ENCODE measurements around the gene ZNF429. TPM values are rescaled to one million over a fixed set of nuclear protein-coding genes. Genes with fewer than 3 reads are reported as not detected.
"Not testable (repeated sequence)": the region's sequence is repeated elsewhere in the genome, so short reads cannot be mapped to it uniquely, and the experiment has no call there.

Gene ZNF429
- total RNA-seq, 1 donor from 2014 or later, result 6.5 TPM

- intact Hi-C loops (cut with micrococcal nuclease), result no loop called here
These were observed 82.1 kb downstream of the ZNF429 start for GRCh38 chr19:21587549-21587948.

DNA sequence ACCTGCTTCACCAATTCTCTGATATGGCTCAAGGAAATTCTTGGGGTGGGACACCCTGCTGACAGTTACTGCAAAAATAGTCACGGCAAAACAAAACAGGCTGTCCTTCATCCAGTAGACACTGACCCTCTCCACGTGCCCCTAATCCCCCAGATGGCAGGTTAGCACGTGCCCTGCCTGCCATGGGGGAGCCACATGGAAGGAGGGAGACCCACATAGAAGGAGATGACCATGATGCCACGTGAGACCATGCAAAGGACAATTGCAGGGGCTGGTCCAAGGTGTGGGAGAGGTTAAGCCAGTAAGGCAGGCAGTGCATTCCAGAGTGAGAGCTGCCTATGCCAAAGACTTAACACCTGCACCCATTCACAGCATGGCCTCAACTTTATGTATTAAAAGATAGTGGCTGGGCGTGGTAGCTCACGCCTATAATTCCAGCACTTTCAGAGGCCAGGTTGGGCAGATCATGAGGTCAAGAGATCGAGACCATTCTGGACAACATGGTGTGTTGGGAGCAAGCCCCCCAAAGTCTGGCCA, 82.7 kb downstream of the ZNF429 start:
- intact Hi-C loops (cut with micrococcal nuclease), result no loop called here

DNA sequence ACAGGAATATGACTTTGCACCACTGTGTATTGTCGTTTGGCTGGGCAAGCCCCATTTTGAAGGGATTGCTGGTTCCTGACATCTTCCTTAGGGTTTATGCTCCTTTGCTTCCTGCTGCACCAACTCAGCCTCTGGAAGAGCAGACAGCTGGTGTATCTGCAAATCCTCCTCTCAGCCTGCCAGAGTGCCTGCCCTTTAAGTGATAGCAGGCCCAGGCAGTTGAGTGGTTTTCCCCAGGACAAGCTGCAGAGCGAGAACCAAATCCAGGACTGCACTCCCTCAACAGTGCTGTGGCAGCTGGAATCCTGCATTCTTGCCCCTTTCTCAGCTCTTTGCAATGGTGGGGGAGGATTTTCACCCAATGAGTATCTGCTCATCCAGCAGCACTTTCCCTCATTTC, 85.5 kb downstream of the ZNF429 start:
- intact Hi-C loops (cut with micrococcal nuclease), result no loop called here

GRCh38 chr19:21593008-21593481, 87.6 kb downstream of the ZNF429 start:
- intact Hi-C loops (cut with micrococcal nuclease), result no loop called here

- intact Hi-C loops (cut with micrococcal nuclease), result no loop called here
These were observed 88.1 kb downstream of the ZNF429 start for GRCh38 chr19:21593502-21593901.

DNA sequence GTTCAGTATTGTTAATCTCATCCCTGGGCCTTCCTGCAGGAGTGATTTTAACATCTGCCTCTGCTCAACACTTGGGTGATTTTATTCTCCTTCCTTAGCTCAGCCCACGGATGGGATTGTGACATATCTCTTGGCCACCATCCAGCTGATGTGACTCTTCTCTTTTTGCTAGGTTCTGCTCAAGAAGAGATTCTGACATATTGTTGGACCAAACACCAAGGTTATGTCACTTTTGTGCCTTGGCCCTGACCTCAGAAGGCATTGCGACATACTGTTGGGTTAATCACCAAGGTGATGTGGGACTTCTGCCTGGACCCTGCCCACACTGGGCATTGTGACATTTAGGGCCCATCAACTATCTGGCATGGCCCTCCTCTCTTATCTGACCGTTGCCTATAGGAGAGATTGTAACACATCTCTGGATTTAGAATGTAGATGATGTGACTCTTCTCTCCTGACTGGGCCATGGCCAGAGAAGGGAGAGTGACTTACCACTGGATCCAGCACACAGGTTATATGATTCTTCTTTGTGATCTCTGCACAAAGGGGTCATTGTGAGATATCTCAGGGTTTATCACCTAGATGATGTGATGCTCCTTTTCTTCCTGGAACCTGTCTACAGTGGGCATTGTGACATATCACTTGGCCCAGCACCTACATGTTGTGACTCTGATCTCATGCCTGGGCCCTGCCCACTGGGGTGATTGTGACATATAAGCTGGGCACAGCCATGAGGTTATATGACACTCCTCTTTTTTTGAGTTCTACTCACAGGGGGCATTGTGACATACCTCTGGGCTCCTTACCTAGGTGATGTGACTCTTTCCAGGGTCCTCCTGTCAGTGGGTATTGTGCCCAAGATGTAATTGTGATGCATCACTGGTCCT, 88.8 kb downstream of the ZNF429 start:
- intact Hi-C loops (cut with micrococcal nuclease), result no loop called here

- intact Hi-C loops (cut with micrococcal nuclease), result no loop called here
These were observed 89.8 kb downstream of the ZNF429 start for GRCh38 chr19:21595185-21595584.

- intact Hi-C loops (cut with micrococcal nuclease), result no loop called here
These were observed 96.8 kb downstream of the ZNF429 start for GRCh38 chr19:21602082-21602658.

DNA sequence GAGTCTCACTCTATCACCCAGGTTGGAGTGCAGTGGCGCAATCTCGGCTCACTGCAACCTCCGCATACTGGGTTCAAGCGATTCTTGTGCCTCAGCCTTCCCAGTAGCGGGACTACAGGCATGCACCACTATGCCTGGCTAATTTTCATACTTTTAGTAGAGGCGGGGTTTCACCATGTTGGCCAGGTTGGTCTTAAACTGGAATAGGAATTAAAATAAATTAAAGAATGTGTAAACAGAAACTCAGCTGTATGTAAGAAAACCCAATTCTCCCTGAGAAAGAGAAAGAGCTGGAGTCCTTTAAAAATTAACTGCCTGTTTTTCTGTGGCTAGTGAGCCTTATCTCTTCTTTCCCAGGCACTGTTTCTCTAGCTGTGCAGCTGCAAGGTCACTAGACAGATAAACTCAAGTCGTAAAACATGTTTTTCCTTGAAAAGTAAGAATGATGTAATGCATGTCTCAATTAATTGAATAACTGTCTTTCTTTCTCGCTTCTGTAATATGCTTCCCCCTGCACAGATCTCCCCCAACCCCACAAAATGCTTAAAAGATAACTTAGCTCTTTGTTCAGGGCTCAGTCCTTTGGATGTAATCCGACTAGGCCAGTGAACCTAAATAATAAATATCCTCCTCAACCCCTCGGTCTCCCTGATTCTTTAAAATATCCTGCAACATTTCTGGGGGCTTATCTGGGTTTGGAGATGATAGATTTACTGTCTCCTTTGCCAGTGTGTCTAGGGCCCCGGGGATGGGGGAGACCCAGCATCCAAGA, 97.4 kb downstream of the ZNF429 start:
- intact Hi-C loops (cut with micrococcal nuclease), result not testable (repeated sequence)

DNA sequence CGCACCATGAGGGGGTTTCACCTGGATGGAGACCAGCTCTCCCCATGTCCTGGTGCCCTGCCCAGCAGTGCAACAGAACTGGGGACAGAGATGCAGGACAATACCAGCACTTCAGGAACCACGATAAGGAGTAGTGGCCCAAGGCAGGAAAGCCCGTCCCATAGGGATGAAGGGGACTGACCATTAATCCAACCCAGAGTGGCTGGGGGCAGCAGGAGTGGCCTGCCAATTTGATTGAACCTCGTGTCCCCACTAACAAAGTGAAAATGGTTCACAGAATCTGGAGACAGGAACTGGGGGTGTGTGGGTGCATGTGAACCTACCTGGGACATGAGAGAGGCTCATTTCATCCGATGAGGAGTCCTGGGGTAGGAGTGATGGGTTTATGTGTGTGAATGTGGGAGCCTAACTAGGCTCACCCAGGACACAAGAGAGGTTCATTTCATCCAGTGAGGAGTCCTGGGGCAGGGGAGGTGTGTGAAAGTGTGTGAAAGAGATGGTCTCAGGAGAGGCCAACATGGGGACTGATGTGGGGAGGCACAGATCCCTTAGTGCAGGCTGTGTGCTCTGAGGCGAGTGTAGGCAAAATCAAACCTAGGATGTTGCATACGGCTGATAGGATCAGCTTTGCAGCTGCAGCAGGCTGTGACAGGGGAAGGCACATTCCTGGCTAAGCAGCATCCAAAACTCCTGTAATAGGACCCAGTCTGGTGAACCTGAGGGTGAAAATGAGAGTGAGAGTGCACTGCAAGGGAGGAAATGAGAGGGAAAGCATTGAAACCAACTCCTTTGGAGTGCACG, 98.2 kb downstream of the ZNF429 start:
- intact Hi-C loops (cut with micrococcal nuclease), result no loop called here

DNA sequence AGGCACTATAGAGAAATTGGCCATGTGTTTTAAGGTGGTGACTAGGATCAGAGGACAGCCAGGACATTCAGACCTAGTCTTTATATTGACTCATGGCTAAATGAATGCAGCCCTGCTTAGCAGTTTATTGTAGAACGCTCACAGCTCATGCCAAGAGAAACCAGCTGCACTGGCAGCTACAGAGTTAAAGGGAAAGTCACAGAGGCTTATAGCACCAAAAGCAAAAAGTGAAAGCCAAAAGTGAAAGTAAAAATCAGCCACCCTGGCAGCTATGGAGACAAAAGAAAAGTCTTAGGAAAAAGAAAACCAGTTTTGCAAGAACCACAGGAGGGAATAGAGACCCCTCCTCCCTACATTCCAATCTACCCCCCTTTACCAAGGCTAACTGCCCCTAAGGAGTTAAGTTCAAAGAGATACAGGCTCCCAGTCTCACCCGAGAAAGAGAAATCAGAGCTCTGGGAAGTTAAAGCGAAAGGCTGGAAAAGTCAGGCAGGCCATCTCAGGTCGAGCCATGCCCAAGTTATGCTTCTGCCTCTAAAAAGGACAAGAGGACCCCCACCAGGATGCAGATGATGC, 99.0 kb downstream of the ZNF429 start:
- intact Hi-C loops (cut with micrococcal nuclease), result no loop called here

Other genes with a start within 250 kb of the ZNF429 start
- 15.3 and 16.7 TPM in 2 replicates for gene ZNF708, start 176.2 kb upstream of the ZNF429 start, total RNA-seq
- 13.2 and 13.3 TPM in 2 replicates for gene ZNF738, start 146.6 kb upstream of the ZNF429 start, total RNA-seq
- 17.1 and 17.3 TPM in 2 replicates for gene ZNF493, start 108.5 kb upstream of the ZNF429 start, total RNA-seq

Measured in T-helper 2 cell treated with Interferon-gamma antibody and Interleukin-4, amounts not matched to agents 100 ng/mL and 5 ng/mL, for 36 hours (primary cell).